Caco-2 (cell line): Measurements from ENCODE around the gene FGF12. TPM values are rescaled to one million over a fixed set of nuclear protein-coding genes. Genes with fewer than 3 reads are reported as not detected.

ENCODE experiments used
- BruUV-seq: library from RNA; stranded (reverse); fragments of 400-500 nt; replicated peaks from 2 replicates; lab custom pipeline; 2021; lab: Mats Ljungman, UMichigan
- CTCF ChIA-PET: fragments of 300-600 bp; sonication (Branson Sonifier 250); formaldehyde crosslinking; loops from one replicate; lab custom pipeline; 2022; ENCODE audit warnings: antibody characterized with exemption; lab: Charles Lee
- POLR2A ChIA-PET: fragments of 300-600 bp; sonication (Branson Sonifier 250); formaldehyde crosslinking; loops from one replicate; lab custom pipeline; 2022; ENCODE audit warnings: antibody characterized with exemption; lab: Charles Lee
- DNase-seq, 2 experiments: peaks; one replicate each; pipeline versions ENCODE4 v3.0.0 to v3.0.0-alpha.2; 2020 to 2022
- H3K27me3 ChIP-seq: replicated peaks from 2 replicates; pipeline ENCODE4 v1.6.0; 2011; ENCODE audit warnings: low read length; ENCODE audit not compliant: control insufficient read depth, insufficient read depth
- H3K36me3 ChIP-seq: 2 replicates; pipeline ENCODE4 v1.5.1; 2011; ENCODE audit warnings: low read length; ENCODE audit not compliant: control insufficient read depth, insufficient read depth
- H3K4me1 ChIP-seq: fragments of 250-450 bp; sonication (Bioruptor Pico); 2 replicates; pipeline ENCODE4 v1.5.1; 2020; ENCODE audit warnings: mild to moderate bottlenecking
- H3K4me3 ChIP-seq: 2 replicates; pipeline ENCODE4 v1.5.1; 2011; ENCODE audit warnings: low read depth, mild to moderate bottlenecking, control low read depth, low read length
- H3K9me3 ChIP-seq: fragments of 250-450 bp; sonication (Bioruptor Pico); 2 replicates; pipeline ENCODE4 v1.5.1; 2020; ENCODE audit warnings: mild to moderate bottlenecking, moderate library complexity
- H3K27ac Mint-ChIP-seq: one replicate; pipeline ENCODE4 v1.8.0; 2022; ENCODE audit warnings: mixed read lengths; ENCODE audit not compliant: unreplicated experiment
- H3K27me3 Mint-ChIP-seq: one replicate; pipeline ENCODE4 v1.8.0; 2022; ENCODE audit warnings: mixed read lengths; ENCODE audit not compliant: insufficient read depth, unreplicated experiment
- H3K36me3 Mint-ChIP-seq: one replicate; pipeline ENCODE4 v1.8.0; 2022; ENCODE audit warnings: mild to moderate bottlenecking, mixed read lengths; ENCODE audit not compliant: insufficient read depth, unreplicated experiment
- H3K4me1 Mint-ChIP-seq: one replicate; pipeline ENCODE4 v1.8.0; 2022; ENCODE audit warnings: low read depth, mixed read lengths; ENCODE audit not compliant: unreplicated experiment
- H3K4me3 Mint-ChIP-seq: one replicate; pipeline ENCODE4 v1.8.0; 2022; ENCODE audit warnings: mild to moderate bottlenecking, moderate library complexity, mixed read lengths; ENCODE audit not compliant: unreplicated experiment
- H3K9me3 Mint-ChIP-seq: one replicate; pipeline ENCODE4 v1.8.0; 2022; ENCODE audit warnings: mixed read lengths; ENCODE audit not compliant: unreplicated experiment
- CTCF ChIP-seq, 2 experiments: fragments of 200-600 bp in 1 of 2; IDR thresholded peaks; 1 replicate in 1 of 2; 2 replicates in 1 of 2; pipeline versions ENCODE4 v1.5.1 to v1.8.0; 2011 to 2022; ENCODE audit warnings: antibody characterized with exemption in 1 of 2, control low read depth in 1 of 2, inconsistent platforms in 1 of 2, low read depth in 1 of 2, low read length in 1 of 2, mild to moderate bottlenecking in 1 of 2, moderate library complexity in 1 of 2; ENCODE audit not compliant: insufficient read depth in 1 of 2, severe bottlenecking in 1 of 2, unreplicated experiment in 1 of 2
- intact Hi-C: fragments of 100-400 bp; cut with micrococcal nuclease; formaldehyde crosslinking; loops from one replicate; pipeline ENCODE4 v1.10.0; 2022; ENCODE audit not compliant: unreplicated experiment
- total RNA-seq: library from RNA; stranded (reverse); gene quantifications from 2 replicates; pipeline ENCODE4 v1.2.3, GENCODE V29; 2022

Gene FGF12
- total RNA-seq, 1 experiment from 2014 or later = 0.41 TPM

GRCh38 chr3:192249516-192249915 lies 477.8 kb downstream of the FGF12 start:
- Mint-ChIP-seq H3K9me3 (no peaks in the 10 kb centered on the region), H3K36me3 (no peaks in the 10 kb centered on the region), H3K27ac (no peak overlapping the region), H3K4me3 (no peak overlapping the region), H3K27me3 (peaks cover 3% of the 10 kb centered on the region), H3K4me1 (no peaks in the 10 kb centered on the region)
- Histone ChIP-seq H3K27me3 (no peaks in the 10 kb centered on the region), H3K4me3 (no peak overlapping the region), H3K36me3 (no peaks in the 10 kb centered on the region), H3K4me1 (peaks cover 10% of the 10 kb centered on the region), H3K9me3 (no peaks in the 10 kb centered on the region)
- POLR2A ChIA-PET = no interaction called here
- no peak for TF ChIP-seq CTCF (IDR thresholded peaks at IDR 0.05; ENCODE audit: insufficient read depth in 1 of 2, low read depth in 1 of 2, low read length in 1 of 2, severe bottlenecking in 1 of 2, unreplicated experiment in 1 of 2)
- CTCF ChIA-PET = no interaction called here
- DNase-seq = no peak
- intact Hi-C loops = no loop called here
- BruUV-seq = no TSS peak

- H3K4me1 Mint-ChIP-seq = no peaks in the 10 kb centered on the region
- H3K9me3 Mint-ChIP-seq = no peaks in the 10 kb centered on the region
- H3K36me3 Mint-ChIP-seq = no peaks in the 10 kb centered on the region
- ChIA-PET POLR2A (no interaction called here), CTCF (no interaction called here)
- no peaks in the 10 kb centered on the region for H3K27me3 Mint-ChIP-seq
- DNase-seq = no peak
- no peak for TF ChIP-seq CTCF (IDR thresholded peaks at IDR 0.05; ENCODE audit: insufficient read depth in 1 of 2, low read depth in 1 of 2, low read length in 1 of 2, severe bottlenecking in 1 of 2, unreplicated experiment in 1 of 2)
- no peaks in the 10 kb centered on the region for H3K36me3 ChIP-seq
- no peaks in the 10 kb centered on the region for H3K27me3 ChIP-seq
- peaks cover 10% of the 10 kb centered on the region for H3K4me1 ChIP-seq
- BruUV-seq = no TSS peak
- no peaks in the 10 kb centered on the region for H3K9me3 ChIP-seq
- no peak overlapping the region for H3K27ac Mint-ChIP-seq
- no peak overlapping the region for H3K4me3 Mint-ChIP-seq
- intact Hi-C loops = no loop called here
- H3K4me3 ChIP-seq = no peak overlapping the region
Observed at GRCh38 chr3:192246847-192247559, 480.3 kb downstream of the FGF12 start.

GRCh38 chr3:192244591-192244990 lies 482.8 kb downstream of the FGF12 start:
- H3K36me3 ChIP-seq = no peaks in the 10 kb centered on the region
- Mint-ChIP-seq H3K4me3 (no peak overlapping the region), H3K4me1 (no peaks in the 10 kb centered on the region), H3K36me3 (no peaks in the 10 kb centered on the region), H3K9me3 (no peaks in the 10 kb centered on the region), H3K27me3 (peaks cover 3% of the 10 kb centered on the region), H3K27ac (no peak overlapping the region)
- H3K4me1 ChIP-seq = peaks cover 10% of the 10 kb centered on the region
- intact Hi-C loops = no loop called here
- H3K27me3 ChIP-seq = no peaks in the 10 kb centered on the region
- no peak overlapping the region for H3K4me3 ChIP-seq
- no TSS peak for BruUV-seq
- no peak for DNase-seq
- ChIA-PET POLR2A (no interaction called here), CTCF (no interaction called here)
- H3K9me3 ChIP-seq = no peaks in the 10 kb centered on the region
- TF ChIP-seq CTCF (IDR thresholded peaks at IDR 0.05; ENCODE audit: insufficient read depth in 1 of 2, low read depth in 1 of 2, low read length in 1 of 2, severe bottlenecking in 1 of 2, unreplicated experiment in 1 of 2) = no peak
